CD14-positive monocyte (primary cell): ENCODE data around the gene GABBR2. TPM values are rescaled to one million over a fixed set of nuclear protein-coding genes. Genes with fewer than 3 reads are reported as not detected.

ENCODE experiments used
- DNase-seq, 3 donors: peaks; one replicate each; pipeline ENCODE4 v3.0.0-alpha.2; 2011 to 2022
- H2AFZ ChIP-seq: 2 replicates; pipeline ENCODE4 v1.6.0; 2012; ENCODE audit warnings: mild to moderate bottlenecking, low read depth, low read length, inconsistent platforms; ENCODE audit not compliant: insufficient read depth, poor library complexity, severe bottlenecking
- H3K27ac ChIP-seq, 2 donors: 1 replicate in 1 of 2; 2 replicates in 1 of 2; pipeline ENCODE4 v1.5.1; 2012 to 2013; ENCODE audit warnings: low read length in 2 of 2, control low read depth in 1 of 2, inconsistent platforms in 1 of 2, low read depth in 1 of 2, mild to moderate bottlenecking in 1 of 2
- H3K27me3 ChIP-seq, 2 donors: one replicate each; pipeline versions ENCODE4 v1.6.0 to v1.6.1; 2011 to 2013; ENCODE audit warnings: low read length in 2 of 2; ENCODE audit not compliant: control insufficient read depth in 2 of 2, insufficient read depth in 2 of 2
- H3K36me3 ChIP-seq, 2 donors: replicated peaks in 1 of 2; 1 replicate in 1 of 2; 2 replicates in 1 of 2; pipeline versions ENCODE4 v1.5.1 to v1.6.1; 2012 to 2013; ENCODE audit warnings: low read length in 2 of 2, control low read depth in 1 of 2, inconsistent platforms in 1 of 2, mild to moderate bottlenecking in 1 of 2; ENCODE audit not compliant: insufficient read depth in 2 of 2, control insufficient read depth in 1 of 2
- H3K4me1 ChIP-seq, 2 donors: 1 replicate in 1 of 2; 2 replicates in 1 of 2; pipeline versions ENCODE4 v1.5.1 to v1.6.1; 2012 to 2013; ENCODE audit warnings: low read length in 2 of 2, control low read depth in 1 of 2, inconsistent platforms in 1 of 2, mild to moderate bottlenecking in 1 of 2, moderate library complexity in 1 of 2; ENCODE audit not compliant: insufficient read depth in 2 of 2, control insufficient read depth in 1 of 2
- H3K4me2 ChIP-seq: replicated peaks from 2 replicates; pipeline ENCODE3; 2012; ENCODE audit warnings: low read length, moderate library complexity, mild to moderate bottlenecking; ENCODE audit not compliant: poor library complexity, severe bottlenecking; ENCODE audit errors: extremely low read depth
- H3K4me3 ChIP-seq, 3 experiments: fragments of 200-600 bp in 1 of 3; sonication (generic) in 1 of 3; replicated peaks in 1 of 3; 1 replicate in 2 of 3; 2 replicates in 1 of 3; pipeline ENCODE4 v1.5.1; 2011 to 2013; ENCODE audit warnings: low read length in 3 of 3, mild to moderate bottlenecking in 3 of 3, control low read depth in 2 of 3, low read depth in 2 of 3, inconsistent platforms in 1 of 3, moderate library complexity in 1 of 3
- H3K79me2 ChIP-seq: 2 replicates; pipeline ENCODE4 v1.6.0; 2012; ENCODE audit warnings: mild to moderate bottlenecking, control low read depth, inconsistent platforms, low read length, moderate library complexity; ENCODE audit not compliant: insufficient read depth
- H3K9ac ChIP-seq: 2 replicates; pipeline ENCODE4 v1.6.0; 2017; ENCODE audit warnings: low read length, mild to moderate bottlenecking; ENCODE audit not compliant: insufficient read depth, poor library complexity, severe bottlenecking
- H3K9me3 ChIP-seq, 2 donors: replicated peaks in 1 of 2; 1 replicate in 1 of 2; 2 replicates in 1 of 2; pipeline versions ENCODE4 v1.5.1 to v1.6.1; 2012 to 2013; ENCODE audit warnings: low read length in 2 of 2, control low read depth in 1 of 2; ENCODE audit not compliant: control insufficient read depth in 1 of 2, insufficient read depth in 1 of 2
- H4K20me1 ChIP-seq: 2 replicates; pipeline ENCODE4 v1.6.0; 2012; ENCODE audit warnings: mild to moderate bottlenecking, low read length, control low read depth, moderate library complexity; ENCODE audit not compliant: insufficient read depth
- H3K27ac Mint-ChIP-seq, 7 donors: one replicate each; pipeline ENCODE4 v1.8.0; 2020; ENCODE audit warnings: mild to moderate bottlenecking in 7 of 7, mixed read lengths in 7 of 7, moderate library complexity in 6 of 7, inconsistent platforms in 2 of 7
- H3K27me3 Mint-ChIP-seq, 3 donors: one replicate each; pipeline ENCODE4 v1.8.0; 2021 to 2022; ENCODE audit warnings: low read depth in 3 of 3, mild to moderate bottlenecking in 3 of 3, mixed read lengths in 3 of 3, moderate library complexity in 3 of 3, inconsistent platforms in 1 of 3
- H3K36me3 Mint-ChIP-seq, 2 donors: one replicate each; pipeline ENCODE4 v1.8.0; 2020; ENCODE audit warnings: mixed read lengths in 2 of 2, inconsistent platforms in 1 of 2, mild to moderate bottlenecking in 1 of 2
- H3K4me1 Mint-ChIP-seq: one replicate; pipeline ENCODE4 v1.8.0; 2020; ENCODE audit warnings: mild to moderate bottlenecking, mixed read lengths
- H3K4me3 Mint-ChIP-seq, 2 donors: one replicate each; pipeline ENCODE4 v1.8.0; 2020; ENCODE audit warnings: mild to moderate bottlenecking in 2 of 2, mixed read lengths in 2 of 2, moderate library complexity in 1 of 2
- H3K9me3 Mint-ChIP-seq, 7 donors: one replicate each; pipeline ENCODE4 v1.8.0; 2020 to 2022; ENCODE audit warnings: mixed read lengths in 7 of 7, mild to moderate bottlenecking in 6 of 7, moderate library complexity in 6 of 7, inconsistent platforms in 2 of 7
- CTCF ChIP-seq: fragments of 200-600 bp; IDR thresholded peaks from one replicate; pipeline ENCODE4 v1.8.0; 2022; ENCODE audit warnings: antibody characterized with exemption, mild to moderate bottlenecking
- WGBS: methylation state at CpG from one replicate; pipeline ENCODE4 v1.1.5; 2013; ENCODE audit warnings: missing lambda C conversion rate; ENCODE audit not compliant: insufficient coverage; 5-methylcytosine and 5-hydroxymethylcytosine counted together
- intact Hi-C, 2 donors: fragments of 100-400 bp; cut with micrococcal nuclease; formaldehyde crosslinking; loops; one replicate each; pipeline versions ENCODE4 v1.15.0 to v1.15.1; 2023
- polyA plus RNA-seq, 3 donors: library from polyadenylated mRNA; depleted of rRNA in 1 of 3; unstranded in 2 of 3; stranded (reverse) in 1 of 3; fragments of 300-500 nt in 2 of 3; fragments of >200 nt in 1 of 3; fragmentation: Illumina TruSeq in 2 of 3; gene quantifications; 1 replicate in 2 of 3; 2 replicates in 1 of 3; pipeline ENCODE4 v1.2.3, GENCODE V29; 2012 to 2021

Gene GABBR2
- polyA plus RNA-seq, 3 donors = not detected

- Mint-ChIP-seq H3K27ac (no peak overlapping the region), H3K9me3 (no peaks in the 10 kb centered on the region), H3K4me1 (no peaks in the 10 kb centered on the region), H3K36me3 (no peaks in the 10 kb centered on the region), H3K4me3 (no peak overlapping the region), H3K27me3 (peaks cover under 1 to 10% (median 5%) of the 10 kb centered on the region in 3 donors)
- 93% methylated on average over 3 of the region's 4 CpGs for WGBS
- H2AFZ ChIP-seq = no peak overlapping the region
- no peaks in the 10 kb centered on the region for H3K27me3 ChIP-seq
- no peaks in the 10 kb centered on the region for H3K4me1 ChIP-seq
- no peak for DNase-seq
- TF ChIP-seq CTCF = no peak
- H3K9me3 ChIP-seq = no peaks in the 10 kb centered on the region
- no peak overlapping the region for H3K4me2 ChIP-seq
- no peak overlapping the region for H3K27ac ChIP-seq
- no peak overlapping the region for H3K9ac ChIP-seq
- H3K79me2 ChIP-seq = no peaks in the 10 kb centered on the region
- H3K36me3 ChIP-seq = no peaks in the 10 kb centered on the region
- no peaks in the 10 kb centered on the region for H4K20me1 ChIP-seq
- intact Hi-C loops = loop anchor here in 1 of 2 donors (10.0 kb wide), 1 partner anchor 56 kb away; no protein-coding TSS in a partner anchor
- no peak overlapping the region for H3K4me3 ChIP-seq
Measured at GRCh38 chr9:98328770-98329169, 380.0 kb downstream of the GABBR2 start.

GRCh38 chr9:98328141-98328540 lies 380.6 kb downstream of the GABBR2 start:
- H3K9me3 Mint-ChIP-seq = no peaks in the 10 kb centered on the region
- H3K9me3 ChIP-seq = no peaks in the 10 kb centered on the region
- no peak for TF ChIP-seq CTCF
- no peak overlapping the region for H3K4me3 ChIP-seq
- no peak overlapping the region for H3K4me3 Mint-ChIP-seq
- no peak overlapping the region for H2AFZ ChIP-seq
- no peaks in the 10 kb centered on the region for H3K4me1 ChIP-seq
- DNase-seq = no peak
- H3K27me3 Mint-ChIP-seq = peaks cover 3 to 10% (median 5%) of the 10 kb centered on the region in 3 donors
- intact Hi-C loops = loop anchor here in 1 of 2 donors (10.0 kb wide), 1 partner anchor 57 kb away; no protein-coding TSS in a partner anchor
- H4K20me1 ChIP-seq = no peaks in the 10 kb centered on the region
- no peaks in the 10 kb centered on the region for H3K36me3 Mint-ChIP-seq
- no peak overlapping the region for H3K4me2 ChIP-seq
- H3K27me3 ChIP-seq = no peaks in the 10 kb centered on the region
- no peak overlapping the region for H3K27ac Mint-ChIP-seq
- H3K9ac ChIP-seq = no peak overlapping the region
- H3K4me1 Mint-ChIP-seq = no peaks in the 10 kb centered on the region
- no CpG with 5 or more reads among the region's 7 CpGs for WGBS
- no peak overlapping the region for H3K27ac ChIP-seq
- no peaks in the 10 kb centered on the region for H3K79me2 ChIP-seq
- H3K36me3 ChIP-seq = no peaks in the 10 kb centered on the region
